Measurements from ENCODE around the gene PARS2. TPM values are rescaled to one million over a fixed set of nuclear protein-coding genes. Genes with fewer than 3 reads are reported as not detected.

Gene PARS2
- total and polyA plus RNA-seq, 12 donors = 1.2 to 16.1 (median 7.5) TPM

GRCh38 chr1:54794451-54795355 lies 30.4 kb upstream of the PARS2 start:
- Histone ChIP-seq H3K36me3 (replicated peaks in 1 of 2) (no peaks in the 10 kb centered on the region), H3K4me1 (replicated peaks in 1 of 2) (no peaks in the 10 kb centered on the region), H3K4me3 (no peak overlapping the region), H3K9me3 (replicated peaks in 1 of 3) (peaks cover 0 to 4% (median 0%) of the 10 kb centered on the region in 3 donors), H3K27ac (no peak overlapping the region), H3K27me3 (no peaks in the 10 kb centered on the region)
- no peak for TF ChIP-seq POLR2A (IDR thresholded peaks at IDR 0.05)
- peak in 1 of 7 donors; percentile 62 for DNase-seq
- intact Hi-C loops (cut with DNase I) = no loop called here
- WGBS, 4 donors = 64 to 78% (median 68%) methylated on average over 4 of the region's 4 CpGs

- no peaks in the 10 kb centered on the region for H3K4me1 ChIP-seq (replicated peaks in 1 of 2)
- H3K36me3 ChIP-seq (replicated peaks in 1 of 2) = no peaks in the 10 kb centered on the region
- intact Hi-C loops (cut with DNase I) = no loop called here
- H3K9me3 ChIP-seq (replicated peaks in 1 of 3) = peaks cover 0 to 4% (median 0%) of the 10 kb centered on the region in 3 donors
- WGBS, 4 donors = 50 to 62% (median 60%) methylated on average over 7 of the region's 7 CpGs
- H3K4me3 ChIP-seq = no peak overlapping the region
- H3K27ac ChIP-seq = peak overlapping the region in 1 of 5 donors; percentile 26
- peak in 1 of 7 donors; percentile 84 for DNase-seq
- TF ChIP-seq, protein P1, sequence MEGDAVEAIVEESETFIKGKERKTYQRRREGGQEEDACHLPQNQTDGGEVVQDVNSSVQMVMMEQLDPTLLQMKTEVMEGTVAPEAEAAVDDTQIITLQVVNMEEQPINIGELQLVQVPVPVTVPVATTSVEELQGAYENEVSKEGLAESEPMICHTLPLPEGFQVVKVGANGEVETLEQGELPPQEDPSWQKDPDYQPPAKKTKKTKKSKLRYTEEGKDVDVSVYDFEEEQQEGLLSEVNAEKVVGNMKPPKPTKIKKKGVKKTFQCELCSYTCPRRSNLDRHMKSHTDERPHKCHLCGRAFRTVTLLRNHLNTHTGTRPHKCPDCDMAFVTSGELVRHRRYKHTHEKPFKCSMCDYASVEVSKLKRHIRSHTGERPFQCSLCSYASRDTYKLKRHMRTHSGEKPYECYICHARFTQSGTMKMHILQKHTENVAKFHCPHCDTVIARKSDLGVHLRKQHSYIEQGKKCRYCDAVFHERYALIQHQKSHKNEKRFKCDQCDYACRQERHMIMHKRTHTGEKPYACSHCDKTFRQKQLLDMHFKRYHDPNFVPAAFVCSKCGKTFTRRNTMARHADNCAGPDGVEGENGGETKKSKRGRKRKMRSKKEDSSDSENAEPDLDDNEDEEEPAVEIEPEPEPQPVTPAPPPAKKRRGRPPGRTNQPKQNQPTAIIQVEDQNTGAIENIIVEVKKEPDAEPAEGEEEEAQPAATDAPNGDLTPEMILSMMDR (IDR thresholded peaks at IDR 0.05) = no peak
- TF ChIP-seq POLR2A (IDR thresholded peaks at IDR 0.05) = no peak
- H3K27me3 ChIP-seq = no peaks in the 10 kb centered on the region
Observed at GRCh38 chr1:54792686-54793282, 28.5 kb upstream of the PARS2 start.

DNA sequence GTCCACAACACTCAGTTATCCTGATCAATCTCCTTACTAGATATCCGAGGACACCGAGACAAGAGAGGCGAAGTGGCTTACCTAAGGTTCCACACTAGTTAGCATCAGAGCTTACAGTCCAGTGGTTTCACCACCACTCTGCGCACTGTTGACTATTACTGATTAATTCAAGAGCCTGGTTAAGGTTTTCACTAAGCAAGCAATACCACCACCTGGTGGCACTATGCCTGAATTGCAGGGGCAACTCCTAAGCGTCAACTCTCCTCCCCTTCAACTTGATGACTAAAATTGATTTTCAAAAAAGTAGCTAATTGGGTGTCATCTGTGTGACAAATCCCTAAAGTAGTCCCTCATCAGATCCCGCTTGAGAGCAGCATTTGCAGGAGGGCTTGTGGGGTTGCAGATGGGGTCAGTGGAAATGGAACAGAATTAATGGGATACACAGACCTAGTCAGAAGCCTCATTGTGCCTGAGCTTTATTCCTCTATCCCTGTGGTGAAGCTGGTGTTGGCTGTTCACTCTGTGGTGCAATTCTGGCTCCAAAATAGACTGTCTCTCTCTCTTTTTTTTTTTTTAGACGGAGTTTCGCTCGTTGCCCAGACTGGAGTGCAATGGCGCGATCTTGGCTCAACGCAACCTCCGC lies 27.7 kb upstream of the PARS2 start:
- no peak for TF ChIP-seq POLR2A (IDR thresholded peaks at IDR 0.05)
- TF ChIP-seq, protein P1 (IDR thresholded peaks at IDR 0.05) = peak in 5 of 6 experiments; percentile 6 to 40 (median 34)
- Histone ChIP-seq H3K4me1 (replicated peaks in 1 of 2) (no peaks in the 10 kb centered on the region), H3K27me3 (no peaks in the 10 kb centered on the region), H3K9me3 (replicated peaks in 1 of 3) (peaks cover 0 to 4% (median 0%) of the 10 kb centered on the region in 3 donors), H3K36me3 (replicated peaks in 1 of 2) (no peaks in the 10 kb centered on the region), H3K27ac (no peak overlapping the region), H3K4me3 (no peak overlapping the region)
- intact Hi-C loops (cut with DNase I) = no loop called here
- WGBS, 4 donors = 86 to 91% (median 87%) methylated on average over 13 of the region's 13 CpGs
- DNase-seq = no peak

GRCh38 chr1:54788459-54788858 lies 24.1 kb upstream of the PARS2 start:
- TF ChIP-seq POLR2A (IDR thresholded peaks at IDR 0.05) = no peak
- TF ChIP-seq, protein P1 (IDR thresholded peaks at IDR 0.05) = no peak
- Histone ChIP-seq H3K4me1 (replicated peaks in 1 of 2) (no peaks in the 10 kb centered on the region), H3K27me3 (no peaks in the 10 kb centered on the region), H3K36me3 (replicated peaks in 1 of 2) (no peaks in the 10 kb centered on the region), H3K27ac (no peak overlapping the region), H3K9me3 (replicated peaks in 1 of 3) (peaks cover 0 to 4% (median 0%) of the 10 kb centered on the region in 3 donors), H3K4me3 (no peak overlapping the region)
- WGBS, 4 donors = 35 to 46% (median 42%) methylated on average over 4 to 5 of the region's 5 CpGs
- DNase-seq = no peak
- intact Hi-C loops (cut with DNase I) = no loop called here
